Type B pancreatic cell (in vitro differentiated cells): Measurements from ENCODE around the gene ASCC3. TPM values are rescaled to one million over a fixed set of nuclear protein-coding genes. Genes with fewer than 3 reads are reported as not detected.

Experiments used
- DNase-seq: peaks from one replicate; pipeline ENCODE4 v3.0.0; 2021; ENCODE audit warnings: mixed read lengths; ENCODE audit not compliant: unreplicated experiment; ENCODE audit errors: extremely low spot score
- H3K27ac Mint-ChIP-seq: 2 replicates; pipeline ENCODE4 v1.8.0; 2021; ENCODE audit warnings: mild to moderate bottlenecking, mixed read lengths
- H3K27me3 Mint-ChIP-seq: 2 replicates; pipeline ENCODE4 v1.8.0; 2021; ENCODE audit warnings: mixed read lengths
- H3K36me3 Mint-ChIP-seq: 2 replicates; pipeline ENCODE4 v1.8.0; 2021; ENCODE audit warnings: mixed read lengths
- H3K4me1 Mint-ChIP-seq: one replicate; pipeline ENCODE4 v1.8.0; 2021; ENCODE audit warnings: mixed read lengths; ENCODE audit not compliant: unreplicated experiment
- H3K4me3 Mint-ChIP-seq: 2 replicates; pipeline ENCODE4 v1.8.0; 2021; ENCODE audit warnings: mild to moderate bottlenecking, mixed read lengths
- H3K9me3 Mint-ChIP-seq: 2 replicates; pipeline ENCODE4 v1.8.0; 2021; ENCODE audit warnings: mixed read lengths
- CTCF ChIP-seq: fragments of 200-600 bp; sonication (generic); conservative IDR thresholded peaks from 2 replicates; pipeline ENCODE4 v1.5.0; 2021; ENCODE audit warnings: antibody characterized with exemption, mild to moderate bottlenecking
- total RNA-seq: library from RNA; stranded (reverse); gene quantifications from 2 replicates; pipeline ENCODE4 v1.2.1, GENCODE V29; 2021; ENCODE audit warnings: low replicate concordance

The ASCC3 gene
- total RNA-seq, 1 donor from 2014 or later: 51.2 TPM

GRCh38 chr6:100484474-100484873 is 396.7 kb downstream of the ASCC3 start:
- Mint-ChIP-seq H3K9me3 (peaks cover 6% of the 10 kb centered on the region), H3K27me3 (peaks cover 13% of the 10 kb centered on the region), H3K4me3 (no peak overlapping the region), H3K36me3 (no peaks in the 10 kb centered on the region), H3K4me1 (peaks cover 3% of the 10 kb centered on the region), H3K27ac (no peak overlapping the region)
- TF ChIP-seq CTCF: no peak
- no peak for DNase-seq

GRCh38 chr6:100482698-100483097 is 398.4 kb downstream of the ASCC3 start:
- no peak overlapping the region for H3K27ac Mint-ChIP-seq
- H3K4me1 Mint-ChIP-seq: peaks cover 3% of the 10 kb centered on the region
- peaks cover 4% of the 10 kb centered on the region for H3K9me3 Mint-ChIP-seq
- no peak for TF ChIP-seq CTCF
- peaks cover 14% of the 10 kb centered on the region for H3K27me3 Mint-ChIP-seq
- H3K4me3 Mint-ChIP-seq: no peak overlapping the region
- no peaks in the 10 kb centered on the region for H3K36me3 Mint-ChIP-seq
- DNase-seq: no peak

- H3K27ac Mint-ChIP-seq: no peak overlapping the region
- peaks cover 29% of the 10 kb centered on the region for H3K27me3 Mint-ChIP-seq
Observed at GRCh38 chr6:100479179-100480035, 401.7 kb downstream of the ASCC3 start.

GRCh38 chr6:100475554-100476320 is 405.4 kb downstream of the ASCC3 start:
- Mint-ChIP-seq H3K36me3 (no peaks in the 10 kb centered on the region), H3K9me3 (no peaks in the 10 kb centered on the region), H3K4me3 (no peak overlapping the region), H3K4me1 (peaks cover under 1% of the 10 kb centered on the region), H3K27ac (no peak overlapping the region), H3K27me3 (peaks cover 59% of the 10 kb centered on the region)
- TF ChIP-seq CTCF: no peak
- DNase-seq: no peak

More at GRCh38 chr6:100479179-100480035, 401.7 kb downstream of the ASCC3 start:
- Mint-ChIP-seq H3K4me1 (peaks cover 3% of the 10 kb centered on the region), H3K4me3 (no peak overlapping the region), H3K36me3 (no peaks in the 10 kb centered on the region), H3K9me3 (no peaks in the 10 kb centered on the region)
- peak; percentile 89 for TF ChIP-seq CTCF
- DNase-seq: no peak

GRCh38 chr6:100473182-100473581 is 407.9 kb downstream of the ASCC3 start:
- Mint-ChIP-seq H3K4me3 (no peak overlapping the region), H3K4me1 (no peaks in the 10 kb centered on the region), H3K9me3 (no peaks in the 10 kb centered on the region), H3K27ac (no peak overlapping the region), H3K36me3 (no peaks in the 10 kb centered on the region), H3K27me3 (peaks cover 78% of the 10 kb centered on the region)
- no peak for TF ChIP-seq CTCF
- no peak for DNase-seq
